AG08396 (cell line): ENCODE results near the gene ZBTB7A.

Source experiments
- DNase-seq: peaks from one replicate; pipeline ENCODE4 v3.0.0; 2012; ENCODE audit warnings: low spot score, mixed read lengths

ZBTB7A gene

GRCh38 chr19:4036576-4037300 is 30.0 kb downstream of the ZBTB7A start:
- DNase-seq = no peak

GRCh38 chr19:4035582-4035981 is 31.1 kb downstream of the ZBTB7A start:
- DNase-seq = no peak

GRCh38 chr19:4035018-4035566 is 31.6 kb downstream of the ZBTB7A start:
- DNase-seq = no peak

- no peak for DNase-seq
Observed at GRCh38 chr19:4034048-4035017, 32.4 kb downstream of the ZBTB7A start.

DNA sequence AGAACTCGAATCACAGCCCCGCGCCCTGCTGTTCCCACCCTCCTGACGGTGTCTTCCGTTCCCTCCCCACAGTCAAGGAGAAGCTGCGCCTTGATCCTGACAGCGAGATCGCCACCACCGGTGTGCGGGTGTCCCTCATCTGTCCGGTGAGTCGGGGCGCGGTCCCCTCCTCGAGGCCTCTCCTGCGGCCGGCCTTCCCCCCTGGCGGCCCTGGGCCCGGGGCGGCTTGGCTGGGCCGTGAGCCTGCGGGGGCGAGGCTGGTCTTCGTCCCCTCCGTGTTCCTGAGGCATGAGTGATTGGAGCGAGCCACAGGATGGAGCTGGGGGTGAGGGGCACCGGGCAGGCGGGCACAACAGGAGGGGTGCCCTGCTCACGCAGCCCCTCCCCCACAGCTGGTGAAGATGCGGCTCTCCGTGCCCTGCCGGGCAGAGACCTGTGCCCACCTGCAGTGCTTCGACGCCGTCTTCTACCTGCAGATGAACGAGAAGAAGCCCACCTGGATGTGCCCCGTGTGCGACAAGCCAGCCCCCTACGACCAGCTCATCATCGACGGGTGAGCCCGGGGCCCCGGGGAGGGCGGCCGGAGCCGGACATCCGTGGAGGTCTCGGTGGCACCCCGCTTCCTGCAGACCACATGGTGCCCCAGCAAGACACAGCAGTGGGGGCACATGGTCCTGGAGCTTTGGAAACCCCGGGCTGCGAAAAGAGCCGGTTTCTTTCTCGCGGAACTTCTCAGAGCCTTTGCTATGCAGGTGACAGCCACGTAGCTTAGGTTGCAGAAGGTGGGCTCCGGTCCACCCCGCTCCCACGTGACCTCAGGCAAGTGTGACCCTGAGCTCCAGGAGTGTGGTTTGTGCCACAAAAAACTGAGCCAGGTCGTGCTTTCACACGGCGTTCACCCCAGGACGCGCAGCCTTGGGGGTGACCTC is 33.4 kb downstream of the ZBTB7A start:
- DNase-seq = no peak

GRCh38 chr19:4032436-4032835 is 34.3 kb downstream of the ZBTB7A start:
- DNase-seq = no peak

- no peak for DNase-seq
Observed at GRCh38 chr19:4031420-4031819, 35.3 kb downstream of the ZBTB7A start.

- DNase-seq = no peak
Observed at GRCh38 chr19:4030981-4031380, 35.7 kb downstream of the ZBTB7A start.

GRCh38 chr19:4030552-4030951 is 36.1 kb downstream of the ZBTB7A start:
- no peak for DNase-seq

GRCh38 chr19:4029247-4029614 is 37.5 kb downstream of the ZBTB7A start:
- no peak for DNase-seq

GRCh38 chr19:4028334-4029246 is 38.1 kb downstream of the ZBTB7A start:
- no peak for DNase-seq

GRCh38 chr19:4027146-4027545 is 39.6 kb downstream of the ZBTB7A start:
- no peak for DNase-seq

- DNase-seq = no peak
Observed at GRCh38 chr19:4025317-4025716, 41.4 kb downstream of the ZBTB7A start.

- no peak for DNase-seq
Observed at GRCh38 chr19:4023600-4024398, 42.9 kb downstream of the ZBTB7A start.

- no peak for DNase-seq
Observed at GRCh38 chr19:4019578-4019977, 47.1 kb downstream of the ZBTB7A start.

GRCh38 chr19:4018775-4019504 is 47.8 kb downstream of the ZBTB7A start:
- no peak for DNase-seq

DNA sequence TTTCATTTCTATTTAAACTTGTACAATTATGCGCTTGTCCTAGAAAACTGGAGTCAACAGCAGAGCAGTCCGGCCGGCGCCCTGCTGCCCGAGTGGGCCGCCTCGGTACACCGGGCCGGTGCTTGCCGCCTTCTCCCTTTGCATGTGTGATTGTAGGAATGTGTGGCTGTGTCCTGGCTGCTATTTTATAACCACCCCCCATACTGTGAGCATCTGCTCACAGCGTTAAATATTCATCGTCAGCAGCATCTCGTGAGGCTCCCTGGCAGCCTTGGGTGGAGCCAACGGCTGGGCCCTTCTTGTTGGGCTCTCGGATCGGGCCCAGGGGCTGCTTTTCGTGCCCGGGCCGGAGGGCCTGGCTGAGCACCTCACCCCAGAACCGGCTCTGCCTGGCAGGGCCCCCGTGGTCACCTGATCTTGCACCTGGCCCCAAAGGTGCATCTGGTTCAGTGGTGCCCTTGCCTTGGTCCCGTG is 48.5 kb downstream of the ZBTB7A start:
- no peak for DNase-seq

- no peak for DNase-seq
Observed at GRCh38 chr19:4016903-4017638, 49.6 kb downstream of the ZBTB7A start.
